Pancreas (tissue), 10 donors: ENCODE results near the gene GRIP1. TPM values are rescaled to one million over a fixed set of nuclear protein-coding genes. Genes with fewer than 3 reads are reported as not detected.
"Not testable (repeated sequence)": the region's sequence is repeated elsewhere in the genome, so short reads cannot be mapped to it uniquely, and the experiment has no call there.

Source experiments
- ATAC-seq, 4 donors: fragments of 200-7000 bp; cut with Tn5 transposase; one replicate each; pipeline versions ENCODE4 v1.8.0 to v1.9.1; 2020; ENCODE audit warnings: mild to moderate bottlenecking in 4 of 4, moderate library complexity in 4 of 4
- DNase-seq, 6 donors: peaks; one replicate each; pipeline ENCODE4 v3.0.0-alpha.2; 2020
- FAIRE-seq: peaks from 2 replicates; lab custom pipeline; 2012; peaks lifted over from hg19 to GRCh38; lab: Jason Lieb, UNC
- H3K27ac ChIP-seq, 4 donors: fragments of 200-600 bp; sonication (generic); 1 replicate in 3 of 4; 2 replicates in 1 of 4; pipeline versions ENCODE4 v1.5.0 to v1.8.0; 2020
- H3K27me3 ChIP-seq, 4 donors: fragments of 200-600 bp; one replicate each; pipeline ENCODE4 v1.8.0; 2021
- H3K36me3 ChIP-seq, 3 donors: fragments of 200-600 bp; sonication (generic) in 1 of 3; one replicate each; pipeline versions ENCODE4 v1.5.0 to v1.8.0; 2020 to 2021
- H3K4me1 ChIP-seq, 3 donors: fragments of 200-600 bp; one replicate each; pipeline ENCODE4 v1.8.0; 2021
- H3K4me3 ChIP-seq, 4 donors: fragments of 200-600 bp; sonication (generic) in 2 of 4; one replicate each; pipeline versions ENCODE4 v1.5.0 to v1.8.0; 2020 to 2021
- H3K9me3 ChIP-seq, 4 donors: fragments of 200-600 bp; one replicate each; pipeline ENCODE4 v1.8.0; 2021
- CTCF ChIP-seq, 4 donors: fragments of 200-600 bp; sonication (generic) in 3 of 4; IDR thresholded peaks; one replicate each; pipeline versions ENCODE4 v1.5.0 to v1.8.0; 2021; ENCODE audit warnings: antibody characterized with exemption in 4 of 4
- WGBS, 2 donors: extraction: QIAGEN DNeasy Blood & Tissue Kit; methylation state at CpG; one replicate each; pipeline ENCODE4 v1.1.7; 2013; 5-methylcytosine and 5-hydroxymethylcytosine counted together
- intact Hi-C, 3 donors: fragments of 100-400 bp; cut with DNase I; formaldehyde crosslinking; loops; one replicate each; pipeline versions ENCODE4 v1.11.1 to v1.14.2; 2022
- polyA plus RNA-seq, 2 donors: library from polyadenylated mRNA; stranded (reverse); fragments of 200-250 nt; gene quantifications; one replicate each; pipeline ENCODE4 v1.2.3, GENCODE V29; 2013
- total RNA-seq, 6 donors: library from RNA; stranded (reverse); fragmentation: NEBNext Ultra II Directional in 4 of 6; extraction: Animal tissue kit (Norgen Biotek cat#: 25700) in 4 of 6; gene quantifications; one replicate each; pipeline versions ENCODE4 v1.2.1 to v1.2.4, GENCODE V29; 2021 to 2023
- donor health status: healthy with polysubstance abuse.
- donor health status: DM: no; HTN: no; CAD: no; lungs with moderate emphysema.
- donor health status: DM: no; HTN: no; CAD: no.
- donor health status: control.
- donor health status: control.
- donor health status: Bipolar disorder and iron deficiency.
- donor health status: DM: yes; HTN: yes; CAD: no.
- donor health status: DM: no; HTN: no; CAD: no.
- donor health status: DM: no; HTN: no; CAD: no.
- donor health status: DM: yes; HTN: yes; CAD: no.

Gene GRIP1
- total and polyA plus RNA-seq, 8 donors, result 0.89 to 6.8 (median 4.7) TPM

- intact Hi-C loops, result no loop called here
- TF ChIP-seq CTCF (IDR thresholded peaks at IDR 0.05), result no peak
- Histone ChIP-seq H3K36me3 (no peaks in the 10 kb centered on the region), H3K4me1 (no peaks in the 10 kb centered on the region), H3K27me3 (no peaks in the 10 kb centered on the region), H3K27ac (no peak overlapping the region), H3K9me3 (no peaks in the 10 kb centered on the region), H3K4me3 (no peak overlapping the region)
- no peak for ATAC-seq
- no peak for FAIRE-seq
- 67 to 68% methylated on average over 5 of the region's 5 CpGs for whole genome bisulfite sequencing, 2 donors
- no peak for DNase-seq
Measured at GRCh38 chr12:66502911-66503310, 176.0 kb downstream of the GRIP1 start.

GRCh38 chr12:66500841-66501240 is 178.0 kb downstream of the GRIP1 start:
- ATAC-seq (no peak), DNase-seq (no peak), FAIRE-seq (no peak)
- Histone ChIP-seq H3K36me3 (no peaks in the 10 kb centered on the region), H3K4me3 (no peak overlapping the region), H3K9me3 (no peaks in the 10 kb centered on the region), H3K27me3 (no peaks in the 10 kb centered on the region), H3K27ac (no peak overlapping the region), H3K4me1 (no peaks in the 10 kb centered on the region)
- 58 to 64% methylated on average over 1 of the region's 1 CpG for WGBS, 2 donors
- intact Hi-C loops, result no loop called here
- no peak for TF ChIP-seq CTCF (IDR thresholded peaks at IDR 0.05)

GRCh38 chr12:66500091-66500490 is 178.8 kb downstream of the GRIP1 start:
- TF ChIP-seq CTCF (IDR thresholded peaks at IDR 0.05), result no peak
- 67 to 79% methylated on average over 3 of the region's 3 CpGs for WGBS, 2 donors
- no peaks in the 10 kb centered on the region for H3K27me3 ChIP-seq
- DNase-seq (no peak), FAIRE-seq (no peak), ATAC-seq (no peak)
- intact Hi-C loops, result no loop called here
- no peak overlapping the region for H3K4me3 ChIP-seq
- H3K4me1 ChIP-seq, result no peaks in the 10 kb centered on the region
- no peaks in the 10 kb centered on the region for H3K36me3 ChIP-seq
- no peaks in the 10 kb centered on the region for H3K9me3 ChIP-seq
- no peak overlapping the region for H3K27ac ChIP-seq

- FAIRE-seq (no peak), ATAC-seq (no peak), DNase-seq (no peak)
- Histone ChIP-seq H3K36me3 (no peaks in the 10 kb centered on the region), H3K9me3 (no peaks in the 10 kb centered on the region), H3K4me1 (no peaks in the 10 kb centered on the region), H3K27me3 (no peaks in the 10 kb centered on the region), H3K27ac (no peak overlapping the region), H3K4me3 (no peak overlapping the region)
- intact Hi-C loops, result no loop called here
- TF ChIP-seq CTCF (IDR thresholded peaks at IDR 0.05), result no peak
Measured at GRCh38 chr12:66499000-66499399, 179.9 kb downstream of the GRIP1 start.

- intact Hi-C loops, H3K4me1 ChIP-seq, DNase-seq, H3K9me3 ChIP-seq, H3K36me3 ChIP-seq, ATAC-seq, H3K4me3 ChIP-seq, FAIRE-seq, H3K27me3 ChIP-seq, H3K27ac ChIP-seq: not testable (repeated sequence)
- 76 to 78% methylated on average over 6 of the region's 6 CpGs for WGBS, 2 donors
Measured at GRCh38 chr12:66498059-66498458, 180.8 kb downstream of the GRIP1 start.
